H1 (cell line): ENCODE results near the gene INTS2. TPM values are rescaled to one million over a fixed set of nuclear protein-coding genes. Genes with fewer than 3 reads are reported as not detected.

Source experiments
- CTCF ChIA-PET: fragments of 300-600 bp; sonication (Branson Sonifier 250); formaldehyde crosslinking; loops from one replicate; lab custom pipeline; 2021; ENCODE audit not compliant: partially characterized antibody; lab: Charles Lee
- POLR2A ChIA-PET: fragments of 300-600 bp; sonication (Branson Sonifier 250); formaldehyde crosslinking; loops from one replicate; lab custom pipeline; 2021; ENCODE audit warnings: inconsistent platforms; ENCODE audit not compliant: partially characterized antibody; lab: Charles Lee
- DNase-seq, 2 experiments: peaks; one replicate each; pipeline versions ENCODE4 v3.0.0 to v3.0.0-alpha.2; 2010 to 2022; ENCODE audit warnings: low spot score in 2 of 2, low read depth in 1 of 2, mixed read lengths in 1 of 2
- FAIRE-seq: peaks from 2 replicates; lab custom pipeline; 2011; peaks lifted over from hg19 to GRCh38; lab: Jason Lieb, UNC
- H2AFZ ChIP-seq: 2 replicates; pipeline ENCODE4 v1.8.1; 2012; ENCODE audit warnings: low read length, inconsistent platforms
- H2AK5ac ChIP-seq: 2 replicates; pipeline ENCODE4 v1.6.1; 2013; ENCODE audit warnings: low read depth, low read length
- H2BK120ac ChIP-seq: replicated peaks from 2 replicates; pipeline ENCODE3; 2013; ENCODE audit warnings: low read depth, low read length, inconsistent platforms
- H2BK12ac ChIP-seq: 2 replicates; pipeline ENCODE4 v1.6.1; 2013; ENCODE audit warnings: low read depth, low read length
- H2BK15ac ChIP-seq: 2 replicates; pipeline ENCODE4 v1.6.1; 2013; ENCODE audit warnings: low read length
- H2BK20ac ChIP-seq: 2 replicates; pipeline ENCODE4 v1.6.1; 2013; ENCODE audit warnings: low read length
- H2BK5ac ChIP-seq: 2 replicates; pipeline ENCODE4 v1.6.1; 2013; ENCODE audit warnings: low read depth, low read length
- H3K14ac ChIP-seq: 2 replicates; pipeline ENCODE4 v1.6.1; 2013; ENCODE audit warnings: inconsistent platforms; ENCODE audit not compliant: insufficient read length
- H3K18ac ChIP-seq: 2 replicates; pipeline ENCODE4 v1.6.1; 2013; ENCODE audit warnings: low read length; ENCODE audit errors: extremely low read depth
- H3K23ac ChIP-seq: 2 replicates; pipeline ENCODE4 v1.6.1; 2013; ENCODE audit warnings: inconsistent platforms; ENCODE audit not compliant: insufficient read length
- H3K23me2 ChIP-seq: 2 replicates; pipeline ENCODE4 v1.6.1; 2013; ENCODE audit warnings: low read depth, low read length
- H3K27ac ChIP-seq: 2 replicates; pipeline ENCODE4 v1.6.1; 2011; ENCODE audit warnings: low read depth, low read length, inconsistent platforms
- H3K27me3 ChIP-seq, 4 experiments: replicated peaks in 1 of 4; 1 replicate in 1 of 4; 2 replicates in 3 of 4; pipeline versions ENCODE4 v1.6.1 to v1.8.1; 2011 to 2013; ENCODE audit warnings: low read length in 3 of 4, mild to moderate bottlenecking in 3 of 4, inconsistent platforms in 2 of 4, mixed read lengths in 2 of 4, moderate library complexity in 1 of 4; ENCODE audit not compliant: control insufficient read depth in 3 of 4, insufficient read depth in 3 of 4; ENCODE audit errors: extremely low read depth in 1 of 4
- H3K36me3 ChIP-seq, 4 experiments: 2 replicates each; pipeline versions ENCODE4 v1.6.1 to v1.8.1; 2011 to 2013; ENCODE audit warnings: mild to moderate bottlenecking in 4 of 4, low read length in 3 of 4, moderate library complexity in 2 of 4, control low read depth in 1 of 4, inconsistent platforms in 1 of 4; ENCODE audit not compliant: insufficient read depth in 4 of 4, control insufficient read depth in 2 of 4
- H3K4ac ChIP-seq: replicated peaks from 2 replicates; pipeline ENCODE3; 2013; ENCODE audit warnings: low read length, low read depth, mixed read lengths, inconsistent platforms; ENCODE audit not compliant: insufficient read length
- H3K4me1 ChIP-seq, 4 experiments: replicated peaks in 1 of 4; 1 replicate in 1 of 4; 2 replicates in 3 of 4; pipeline versions ENCODE4 v1.6.1 to v1.8.1; 2011 to 2013; ENCODE audit warnings: low read length in 3 of 4, inconsistent platforms in 2 of 4, mixed read lengths in 1 of 4; ENCODE audit not compliant: insufficient read depth in 4 of 4, control insufficient read depth in 3 of 4
- H3K4me2 ChIP-seq, 2 experiments: 2 replicates each; pipeline versions ENCODE4 v1.6.1 to v1.8.1; 2011 to 2013; ENCODE audit warnings: low read depth in 2 of 2, low read length in 2 of 2, control low read depth in 1 of 2, inconsistent platforms in 1 of 2, mild to moderate bottlenecking in 1 of 2; ENCODE audit not compliant: insufficient read depth in 1 of 2
- H3K4me3 ChIP-seq, 4 experiments: fragments of 200-600, 300-600 bp in 1 of 4; sonication (generic), shearing (Covaris generic), sonication (Bioruptor Twin) in 1 of 4; 2 replicates each; pipeline versions ENCODE4 v1.5.1 to v1.8.1; 2011 to 2016; ENCODE audit warnings: low read length in 4 of 4, low read depth in 3 of 4, control low read depth in 2 of 4, inconsistent platforms in 2 of 4, mild to moderate bottlenecking in 2 of 4, mixed read lengths in 1 of 4, moderate library complexity in 1 of 4; ENCODE audit not compliant: insufficient read depth in 2 of 4; ENCODE audit errors: extremely low read depth in 1 of 4
- H3K56ac ChIP-seq: replicated peaks from 2 replicates; pipeline ENCODE3; 2013; ENCODE audit warnings: low read depth, mild to moderate bottlenecking, mixed read lengths, low read length, inconsistent platforms; ENCODE audit not compliant: insufficient read length
- H3K79me1 ChIP-seq: 2 replicates; pipeline ENCODE4 v1.6.1; 2013; ENCODE audit warnings: low read depth, low read length, control low read depth
- H3K79me2 ChIP-seq, 2 experiments: 2 replicates each; pipeline versions ENCODE4 v1.6.1 to v1.8.1; 2012 to 2013; ENCODE audit warnings: low read length in 2 of 2, mild to moderate bottlenecking in 2 of 2, inconsistent platforms in 1 of 2; ENCODE audit not compliant: insufficient read depth in 2 of 2, control insufficient read depth in 1 of 2
- H3K9ac ChIP-seq, 4 experiments: replicated peaks in 1 of 4; 1 replicate in 1 of 4; 2 replicates in 3 of 4; pipeline versions ENCODE4 v1.6.1 to v1.8.1; 2011 to 2013; ENCODE audit warnings: low read depth in 3 of 4, low read length in 3 of 4, control low read depth in 2 of 4, mild to moderate bottlenecking in 2 of 4, moderate library complexity in 2 of 4, inconsistent platforms in 1 of 4; ENCODE audit errors: extremely low read depth in 1 of 4
- H3K9me3 ChIP-seq, 2 experiments: 2 replicates each; pipeline versions ENCODE4 v1.6.1 to v1.8.1; 2012 to 2013; ENCODE audit warnings: mild to moderate bottlenecking in 2 of 2, moderate library complexity in 2 of 2, control low read depth in 1 of 2, inconsistent platforms in 1 of 2, low read depth in 1 of 2, low read length in 1 of 2, mixed read lengths in 1 of 2; ENCODE audit not compliant: insufficient read depth in 2 of 2
- H4K20me1 ChIP-seq, 2 experiments: replicated peaks in 1 of 2; 2 replicates each; pipeline versions ENCODE3 to v1.8.1; 2011 to 2013; ENCODE audit warnings: inconsistent platforms in 2 of 2, low read length in 2 of 2, mild to moderate bottlenecking in 1 of 2; ENCODE audit not compliant: insufficient read depth in 2 of 2, control insufficient read depth in 1 of 2
- H4K5ac ChIP-seq: 2 replicates; pipeline ENCODE4 v1.6.1; 2013; ENCODE audit warnings: low read length, low read depth, mixed read lengths, inconsistent platforms; ENCODE audit not compliant: insufficient read length
- H4K8ac ChIP-seq: 2 replicates; pipeline ENCODE4 v1.8.0; 2013; ENCODE audit warnings: mild to moderate bottlenecking, moderate library complexity, low read length, inconsistent platforms; ENCODE audit not compliant: insufficient read depth; ENCODE audit errors: extremely low read depth
- H4K91ac ChIP-seq: replicated peaks from 2 replicates; pipeline ENCODE3; 2013; ENCODE audit warnings: low read length, mixed read lengths, inconsistent platforms; ENCODE audit not compliant: insufficient read length
- ASH2L ChIP-seq: fragments of 200-600, 300-600 bp; sonication (generic); IDR thresholded peaks from one replicate; pipeline ENCODE4 v1.7.1; 2017; ENCODE audit warnings: low read length
- ATF2 ChIP-seq: IDR thresholded peaks from 2 replicates; pipeline ENCODE4 v1.6.1; 2012; ENCODE audit warnings: low read length, inconsistent platforms
- CBX5 ChIP-seq: fragments of 300-800, 300-1000 bp; sonication (generic); IDR thresholded peaks from 2 replicates; pipeline ENCODE4 v1.7.1; 2016; ENCODE audit warnings: antibody characterized with exemption, low read length, low read depth
- EP300 ChIP-seq, 2 experiments: IDR thresholded peaks; 1 replicate in 1 of 2; 2 replicates in 1 of 2; pipeline ENCODE4 v1.6.1; 2011 to 2012; ENCODE audit warnings: low read depth in 2 of 2, low read length in 2 of 2, mild to moderate bottlenecking in 2 of 2, borderline replicate concordance in 1 of 2, inconsistent platforms in 1 of 2, moderate library complexity in 1 of 2
- MAX ChIP-seq: IDR thresholded peaks from 2 replicates; pipeline ENCODE4 v1.6.1; 2012; ENCODE audit warnings: inconsistent platforms
- PHF8 ChIP-seq: fragments of 200-600 bp; sonication (generic); conservative IDR thresholded peaks from 2 replicates; pipeline ENCODE4 v1.7.1; 2012; ENCODE audit warnings: low read depth, mild to moderate bottlenecking, inconsistent platforms, low read length, moderate library complexity
- POLR2A ChIP-seq, 2 experiments: IDR thresholded peaks; 1 replicate in 1 of 2; 2 replicates in 1 of 2; pipeline ENCODE4 v1.6.1; 2011; ENCODE audit warnings: low read depth in 2 of 2, low read length in 2 of 2, mild to moderate bottlenecking in 2 of 2; ENCODE audit errors: control extremely low read depth in 1 of 2
- POLR2AphosphoS5 ChIP-seq: IDR thresholded peaks from 2 replicates; pipeline ENCODE4 v1.6.1; 2011; ENCODE audit warnings: low read depth, low read length
- POU5F1 ChIP-seq: IDR thresholded peaks from 2 replicates; pipeline ENCODE4 v1.6.1; 2011; ENCODE audit warnings: low read depth, mild to moderate bottlenecking, low read length, moderate library complexity
- SP1 ChIP-seq: IDR thresholded peaks from 2 replicates; pipeline ENCODE4 v1.6.1; 2011; ENCODE audit warnings: low read depth, low read length
- SP4 ChIP-seq: IDR thresholded peaks from 2 replicates; pipeline ENCODE4 v1.6.1; 2012; ENCODE audit warnings: low read length, inconsistent platforms
- TAF1 ChIP-seq: IDR thresholded peaks from 2 replicates; pipeline ENCODE4 v1.6.1; 2011; ENCODE audit warnings: mild to moderate bottlenecking, low read depth, low read length
- TAF7 ChIP-seq: optimal IDR thresholded peaks from 2 replicates; pipeline ENCODE3; 2011; ENCODE audit warnings: low read depth, mild to moderate bottlenecking, inconsistent platforms, low read length, moderate library complexity, borderline replicate concordance
- WGBS, 2 experiments: shearing (Covaris generic) in 1 of 2; methylation state at CpG; one replicate each; pipeline versions ENCODE4 v1.1.6 to v1.1.7; 2013 to 2015; ENCODE audit warnings: low lambda C conversion rate in 2 of 2, mixed read lengths in 2 of 2, inconsistent platforms in 1 of 2, low coverage in 1 of 2, missing lambda C conversion rate in 1 of 2; ENCODE audit not compliant: insufficient replicate concordance in 2 of 2, insufficient coverage in 1 of 2, insufficient read length in 1 of 2; ENCODE audit errors: extremely low coverage in 1 of 2, missing lambda C conversion rate in 1 of 2; 5-methylcytosine and 5-hydroxymethylcytosine counted together
- polyA plus RNA-seq, 7 experiments: library from polyadenylated mRNA; depleted of rRNA in 3 of 7; stranded (reverse) in 5 of 7; unstranded in 2 of 7; fragments of >200 nt in 5 of 7; fragments of 200-250 nt in 2 of 7; gene quantifications; 1 replicate in 5 of 7; 2 replicates in 1 of 7; 4 replicates in 1 of 7; pipeline versions ENCODE4 v1.2.1 to v1.2.3, GENCODE V29; 2011 to 2013; ENCODE audit warnings: missing spikeins in 2 of 7, mixed read lengths in 2 of 7
- total RNA-seq: library from RNA; stranded (reverse); fragmentation: NEBNext Ultra II Directional; extraction: Animal tissue kit (Norgen Biotek cat#: 25700); gene quantifications from 2 replicates; pipeline ENCODE4 v1.2.1, GENCODE V29; 2021

Gene INTS2
- total and polyA plus RNA-seq, 2 of the 8 experiments (the other 6 are each of a cell fraction or from before 2014, with no cell fraction given), result 9.4 to 21.8 TPM

- H3K14ac ChIP-seq, result no peak overlapping the region
- H2BK15ac ChIP-seq, result no peak overlapping the region
- no peak overlapping the region for H4K5ac ChIP-seq
- H2AFZ ChIP-seq, result no peak overlapping the region
- H2BK5ac ChIP-seq, result no peak overlapping the region
- no peak overlapping the region for H3K4ac ChIP-seq
- H3K4me1 ChIP-seq, result 0 out of 7 replicates have a peak, but pooled peaks cover 0 to 4% (median 0%) of the 10 kb centered on the region in 4 experiments
- POLR2A ChIA-PET, result no interaction called here
- H3K79me1 ChIP-seq, result no peaks in the 10 kb centered on the region; the same call in 1 of the 2 replicates
- FAIRE-seq, result no peak
- H2AK5ac ChIP-seq, result no peak overlapping the region
- no peak overlapping the region for H3K23ac ChIP-seq
- H3K23me2 ChIP-seq, result no peaks in the 10 kb centered on the region
- H2BK12ac ChIP-seq, result no peak overlapping the region
- H3K4me3 ChIP-seq, result no peak overlapping the region
- no peak for TF ChIP-seq ASH2L
- no peak for TF ChIP-seq ATF2
- no peak for TF ChIP-seq TAF1
- TF ChIP-seq POU5F1, result no peak
- TF ChIP-seq SP1, result no peak
- no peak for TF ChIP-seq CBX5
- TF ChIP-seq PHF8, result no peak
- TF ChIP-seq EP300 (IDR thresholded peaks at IDR 0.05; ENCODE audit: borderline replicate concordance in 1 of 2, low read depth in 2 of 2, low read length in 2 of 2), result no peak
- TF ChIP-seq MAX, result no peak
- no peak for TF ChIP-seq POLR2A (IDR thresholded peaks at IDR 0.05; ENCODE audit: control extremely low read depth in 1 of 2, low read depth in 2 of 2, low read length in 2 of 2)
- TF ChIP-seq TAF7, result no peak
- no peak for TF ChIP-seq SP4
- TF ChIP-seq POLR2AphosphoS5, result no peak
- H3K9ac ChIP-seq, result no peak overlapping the region
- H4K91ac ChIP-seq, result no peak overlapping the region
- H3K79me2 ChIP-seq, result peaks cover 0 to 34% of the 10 kb centered on the region in 2 experiments; a peak in 2 of 4 replicates
- CTCF ChIA-PET, result interaction anchor here (1.8 kb wide), 1 partner anchor 136 kb away, joined by 5 read pairs; no protein-coding TSS in a partner anchor
- H3K18ac ChIP-seq, result no peak overlapping the region
- no peak overlapping the region for H2BK120ac ChIP-seq
- peaks cover 0 to 2% of the 10 kb centered on the region in 2 experiments for H4K20me1 ChIP-seq
- H3K27ac ChIP-seq, result no peak overlapping the region
- H3K27me3 ChIP-seq, result no peaks in the 10 kb centered on the region
- no peak overlapping the region for H3K4me2 ChIP-seq
- 92% methylated on average over 7 of the region's 7 CpGs; no CpG with 5 or more reads in 1 of the 2 experiments for WGBS, 2 experiments
- no peak overlapping the region for H3K56ac ChIP-seq
- H3K9me3 ChIP-seq, result no peaks in the 10 kb centered on the region
- H4K8ac ChIP-seq, result no peak overlapping the region
- no peak overlapping the region for H2BK20ac ChIP-seq
- peaks cover 2 to 50% (median 15%) of the 10 kb centered on the region in 4 experiments; a peak in 7 of 8 replicates for H3K36me3 ChIP-seq
- DNase-seq, result no peak
These were observed 46.3 kb upstream of the INTS2 start for GRCh38 chr17:61974115-61974514.
